RWPE2 (cell line): ENCODE data around the gene GAGE12C.
"Not testable (repeated sequence)": the region's sequence is repeated elsewhere in the genome, so short reads cannot be mapped to it uniquely, and the experiment has no call there.

Source experiments
- ATAC-seq: fragments of 200-7000 bp; cut with Tn5 transposase; 3 replicates; pipeline ENCODE4 v1.9.1; 2021; ENCODE audit warnings: low read depth
- DNase-seq: peaks from one replicate; pipeline ENCODE4 v3.0.0-alpha.2; 2020; ENCODE audit warnings: low spot score
- H3K27ac ChIP-seq: fragments of 450-650 bp; 2 replicates; pipeline ENCODE4 v1.5.1; 2017; ENCODE audit warnings: mild to moderate bottlenecking; ENCODE audit not compliant: poor library complexity, severe bottlenecking
- H3K27me3 ChIP-seq: fragments of 250-450 bp; sonication (Bioruptor Pico); 2 replicates; pipeline ENCODE4 v1.5.1; 2021; ENCODE audit warnings: mild to moderate bottlenecking, moderate library complexity; ENCODE audit not compliant: insufficient read depth, poor library complexity, severe bottlenecking
- H3K36me3 ChIP-seq: fragments of 250-450 bp; sonication (Bioruptor Pico); 2 replicates; pipeline ENCODE4 v1.5.1; 2020; ENCODE audit warnings: low read depth, mild to moderate bottlenecking, moderate library complexity
- H3K4me1 ChIP-seq: fragments of 250-450 bp; sonication (Bioruptor Pico); 2 replicates; pipeline ENCODE4 v1.5.1; 2021; ENCODE audit warnings: mild to moderate bottlenecking, moderate library complexity; ENCODE audit not compliant: insufficient read depth, poor library complexity, severe bottlenecking
- H3K4me3 ChIP-seq: fragments of 250-450 bp; sonication (Bioruptor Pico); 2 replicates; pipeline ENCODE4 v1.5.1; 2021; ENCODE audit warnings: mild to moderate bottlenecking, moderate library complexity; ENCODE audit not compliant: severe bottlenecking
- H3K9me3 ChIP-seq: fragments of 250-450 bp; sonication (Bioruptor Pico); 2 replicates; pipeline ENCODE4 v1.5.1; 2021; ENCODE audit warnings: mild to moderate bottlenecking, moderate library complexity; ENCODE audit not compliant: severe bottlenecking

Gene GAGE12C, protein sequence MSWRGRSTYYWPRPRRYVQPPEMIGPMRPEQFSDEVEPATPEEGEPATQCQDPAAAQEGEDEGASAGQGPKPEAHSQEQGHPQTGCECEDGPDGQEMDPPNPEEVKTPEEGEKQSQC

DNA sequence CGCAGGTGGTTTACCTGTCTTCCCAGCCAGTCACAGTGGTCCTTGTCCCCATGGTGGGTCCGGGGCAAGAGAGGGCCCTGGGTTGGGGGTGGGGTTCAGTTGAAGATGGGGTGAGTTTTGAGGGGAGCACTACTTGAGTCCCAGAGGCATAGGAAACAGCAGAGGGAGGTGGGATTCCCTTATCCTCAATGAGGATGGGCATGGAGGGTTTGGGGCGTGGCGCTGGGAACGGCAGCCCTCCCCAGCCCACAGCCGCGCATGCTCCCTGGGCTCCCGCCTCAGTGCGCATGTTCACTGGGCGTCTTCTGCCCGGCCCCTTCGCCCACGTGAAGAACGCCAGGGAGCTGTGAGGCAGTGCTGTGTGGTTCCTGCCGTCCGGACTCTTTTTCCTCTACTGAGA is at the start of gene GAGE12C:
Gene GAGE12C, plus strand, starts transcription at position 301 of the 400 bp plus-strand sequence. CDS start 1,155 bp downstream, outside the sequence.
- not testable (repeated sequence) for DNase-seq, ATAC-seq, H3K36me3 ChIP-seq, H3K27me3 ChIP-seq, H3K27ac ChIP-seq, H3K4me1 ChIP-seq, H3K9me3 ChIP-seq, H3K4me3 ChIP-seq

DNA sequence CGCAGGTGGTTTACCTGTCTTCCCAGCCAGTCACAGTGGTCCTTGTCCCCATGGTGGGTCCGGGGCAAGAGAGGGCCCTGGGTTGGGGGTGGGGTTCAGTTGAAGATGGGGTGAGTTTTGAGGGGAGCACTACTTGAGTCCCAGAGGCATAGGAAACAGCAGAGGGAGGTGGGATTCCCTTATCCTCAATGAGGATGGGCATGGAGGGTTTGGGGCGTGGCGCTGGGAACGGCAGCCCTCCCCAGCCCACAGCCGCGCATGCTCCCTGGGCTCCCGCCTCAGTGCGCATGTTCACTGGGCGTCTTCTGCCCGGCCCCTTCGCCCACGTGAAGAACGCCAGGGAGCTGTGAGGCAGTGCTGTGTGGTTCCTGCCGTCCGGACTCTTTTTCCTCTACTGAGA is 9.5 kb downstream of the GAGE12C start, which contains the start of gene GAGE12D:
Gene GAGE12D, plus strand, starts transcription at position 301 of the 400 bp plus-strand sequence. CDS start 1,155 bp downstream, outside the sequence.
- not testable (repeated sequence) for DNase-seq, ATAC-seq, H3K4me1 ChIP-seq, H3K9me3 ChIP-seq, H3K4me3 ChIP-seq, H3K36me3 ChIP-seq, H3K27me3 ChIP-seq, H3K27ac ChIP-seq

- H3K4me1 ChIP-seq, H3K4me3 ChIP-seq, DNase-seq, H3K27me3 ChIP-seq, H3K27ac ChIP-seq, ATAC-seq, H3K9me3 ChIP-seq, H3K36me3 ChIP-seq: not testable (repeated sequence)
Measured at GRCh38 chrX:49550989-49551388, 19.0 kb downstream of the GAGE12C start, which contains the start of gene GAGE12E. Gene GAGE12E, plus strand, starts transcription at chrX:49551289. Its CDS starts 1,155 bp downstream, at chrX:49552444.

DNA sequence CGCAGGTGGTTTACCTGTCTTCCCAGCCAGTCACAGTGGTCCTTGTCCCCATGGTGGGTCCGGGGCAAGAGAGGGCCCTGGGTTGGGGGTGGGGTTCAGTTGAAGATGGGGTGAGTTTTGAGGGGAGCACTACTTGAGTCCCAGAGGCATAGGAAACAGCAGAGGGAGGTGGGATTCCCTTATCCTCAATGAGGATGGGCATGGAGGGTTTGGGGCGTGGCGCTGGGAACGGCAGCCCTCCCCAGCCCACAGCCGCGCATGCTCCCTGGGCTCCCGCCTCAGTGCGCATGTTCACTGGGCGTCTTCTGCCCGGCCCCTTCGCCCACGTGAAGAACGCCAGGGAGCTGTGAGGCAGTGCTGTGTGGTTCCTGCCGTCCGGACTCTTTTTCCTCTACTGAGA is 28.6 kb downstream of the GAGE12C start, which contains the start of gene GAGE12F:
Gene GAGE12F, plus strand, starts transcription at position 301 of the 400 bp plus-strand sequence. CDS start 1,155 bp downstream, outside the sequence.
- H3K27me3 ChIP-seq, ATAC-seq, DNase-seq: not testable (repeated sequence)

DNA sequence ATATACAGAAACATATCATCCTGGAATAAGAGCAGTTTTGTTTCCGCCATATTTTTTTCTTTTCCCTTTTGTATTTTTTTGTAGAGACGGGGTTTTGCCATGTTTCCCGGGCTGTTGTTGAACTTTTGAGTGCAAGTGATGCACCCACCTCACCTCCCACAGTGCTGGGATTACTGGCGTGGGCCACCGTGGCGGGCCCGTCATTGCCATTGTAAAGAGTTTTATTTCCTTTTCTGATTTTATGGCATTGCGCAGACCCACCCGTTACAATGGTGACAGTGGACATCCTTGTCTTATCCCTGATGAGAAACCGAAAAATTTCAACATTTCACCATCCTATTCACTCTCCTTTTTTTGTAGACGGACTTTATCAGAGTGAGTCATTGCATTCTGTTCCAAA is 36.8 kb downstream of the GAGE12C start:
- not testable (repeated sequence) for H3K9me3 ChIP-seq, H3K27ac ChIP-seq, H3K4me1 ChIP-seq, H3K4me3 ChIP-seq, ATAC-seq, H3K36me3 ChIP-seq, H3K27me3 ChIP-seq
- DNase-seq: peak; percentile 20

More for the DNA sequence above, 28.6 kb downstream of the GAGE12C start, which contains the start of gene GAGE12F:
- H3K36me3 ChIP-seq, H3K9me3 ChIP-seq, H3K4me3 ChIP-seq, H3K4me1 ChIP-seq, H3K27ac ChIP-seq: not testable (repeated sequence)

DNA sequence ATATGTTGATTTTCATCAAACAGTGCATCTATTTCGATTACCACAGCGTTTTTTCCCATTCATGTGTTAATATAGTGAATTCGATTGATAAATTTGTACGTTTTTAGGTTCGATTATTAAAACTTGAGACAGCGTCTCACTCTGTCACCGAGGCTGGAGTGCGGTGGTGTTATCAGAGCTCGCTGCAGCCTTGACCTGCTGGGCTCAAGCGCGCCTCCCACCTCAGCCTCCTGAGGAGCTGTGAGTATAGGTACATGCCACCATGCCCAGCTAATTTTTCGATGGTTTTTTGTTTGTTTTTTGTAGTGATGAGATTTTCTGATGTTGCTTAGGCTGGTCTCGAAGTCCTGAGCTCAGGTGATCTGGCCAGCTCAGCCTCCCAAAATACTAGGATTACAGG is 37.2 kb downstream of the GAGE12C start:
- H3K27me3 ChIP-seq, ATAC-seq, H3K36me3 ChIP-seq, H3K27ac ChIP-seq, H3K4me1 ChIP-seq, H3K4me3 ChIP-seq, H3K9me3 ChIP-seq: not testable (repeated sequence)
- DNase-seq: peak; percentile 7

GRCh38 chrX:49570100-49570499 is 38.1 kb downstream of the GAGE12C start, which contains the start of gene GAGE12G:
Gene GAGE12G, plus strand, starts transcription at chrX:49570400. Its CDS starts 1,155 bp downstream, at chrX:49571555.
- H3K27me3 ChIP-seq, H3K36me3 ChIP-seq, ATAC-seq, H3K27ac ChIP-seq, H3K4me1 ChIP-seq, DNase-seq, H3K9me3 ChIP-seq, H3K4me3 ChIP-seq: not testable (repeated sequence)

DNA sequence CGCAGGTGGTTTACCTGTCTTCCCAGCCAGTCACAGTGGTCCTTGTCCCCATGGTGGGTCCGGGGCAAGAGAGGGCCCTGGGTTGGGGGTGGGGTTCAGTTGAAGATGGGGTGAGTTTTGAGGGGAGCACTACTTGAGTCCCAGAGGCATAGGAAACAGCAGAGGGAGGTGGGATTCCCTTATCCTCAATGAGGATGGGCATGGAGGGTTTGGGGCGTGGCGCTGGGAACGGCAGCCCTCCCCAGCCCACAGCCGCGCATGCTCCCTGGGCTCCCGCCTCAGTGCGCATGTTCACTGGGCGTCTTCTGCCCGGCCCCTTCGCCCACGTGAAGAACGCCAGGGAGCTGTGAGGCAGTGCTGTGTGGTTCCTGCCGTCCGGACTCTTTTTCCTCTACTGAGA is 47.7 kb downstream of the GAGE12C start, which contains the start of gene GAGE12H:
Gene GAGE12H, plus strand, starts transcription at position 301 of the 400 bp plus-strand sequence. CDS start 1,155 bp downstream, outside the sequence.
- ATAC-seq, H3K27me3 ChIP-seq, H3K27ac ChIP-seq, H3K4me1 ChIP-seq, DNase-seq, H3K36me3 ChIP-seq, H3K4me3 ChIP-seq, H3K9me3 ChIP-seq: not testable (repeated sequence)
